Measurements from ENCODE around the gene OR10G2.

DNA sequence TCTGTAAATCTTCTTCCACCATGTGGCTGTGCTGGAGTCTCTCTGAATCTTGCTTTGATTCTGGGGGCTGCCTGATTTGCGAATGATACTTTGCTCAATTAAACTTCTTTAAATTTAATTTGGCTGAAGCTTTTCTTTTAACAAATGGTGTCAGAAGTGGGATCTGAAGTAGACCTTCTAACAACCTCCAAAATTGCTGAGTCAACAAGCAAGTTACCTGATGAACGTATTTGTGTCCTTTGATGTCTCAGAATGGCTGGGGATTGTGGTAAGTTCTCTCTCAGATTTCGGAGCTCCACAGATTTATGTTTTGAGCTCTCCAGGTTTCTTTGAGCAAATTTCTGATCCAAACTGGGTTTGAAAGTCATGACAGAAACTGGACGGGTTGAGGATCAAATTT, 40.8 kb upstream of the OR10G2 start:
- no peak for TF ChIP-seq ZFP30 (CRISPR knock-in tag; IDR thresholded peaks at IDR 0.05)
- no peak for TF ChIP-seq POU6F1 (CRISPR knock-in tag; IDR thresholded peaks at IDR 0.05; ENCODE audit: borderline replicate concordance, low read depth)
- TF ChIP-seq, protein P1, sequence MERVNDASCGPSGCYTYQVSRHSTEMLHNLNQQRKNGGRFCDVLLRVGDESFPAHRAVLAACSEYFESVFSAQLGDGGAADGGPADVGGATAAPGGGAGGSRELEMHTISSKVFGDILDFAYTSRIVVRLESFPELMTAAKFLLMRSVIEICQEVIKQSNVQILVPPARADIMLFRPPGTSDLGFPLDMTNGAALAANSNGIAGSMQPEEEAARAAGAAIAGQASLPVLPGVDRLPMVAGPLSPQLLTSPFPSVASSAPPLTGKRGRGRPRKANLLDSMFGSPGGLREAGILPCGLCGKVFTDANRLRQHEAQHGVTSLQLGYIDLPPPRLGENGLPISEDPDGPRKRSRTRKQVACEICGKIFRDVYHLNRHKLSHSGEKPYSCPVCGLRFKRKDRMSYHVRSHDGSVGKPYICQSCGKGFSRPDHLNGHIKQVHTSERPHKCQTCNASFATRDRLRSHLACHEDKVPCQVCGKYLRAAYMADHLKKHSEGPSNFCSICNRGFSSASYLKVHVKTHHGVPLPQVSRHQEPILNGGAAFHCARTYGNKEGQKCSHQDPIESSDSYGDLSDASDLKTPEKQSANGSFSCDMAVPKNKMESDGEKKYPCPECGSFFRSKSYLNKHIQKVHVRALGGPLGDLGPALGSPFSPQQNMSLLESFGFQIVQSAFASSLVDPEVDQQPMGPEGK (CRISPR knock-in tag; IDR thresholded peaks at IDR 0.05; ENCODE audit: borderline replicate concordance) = no peak
- no peak for TF ChIP-seq CREB5 (CRISPR knock-in tag; IDR thresholded peaks at IDR 0.05; ENCODE audit: low read depth)
- no peak for TF ChIP-seq ZFP3 (CRISPR knock-in tag; IDR thresholded peaks at IDR 0.05)
